HepG2 (cell line): ENCODE measurements around the gene CATSPERB. TPM values are rescaled to one million over a fixed set of nuclear protein-coding genes. Genes with fewer than 3 reads are reported as not detected.

Experiments used
- ATAC-seq: fragments of 200-7000 bp; cut with Tn5 transposase; 3 replicates; pipeline ENCODE4 v1.9.1; 2020; ENCODE audit warnings: mild to moderate bottlenecking, moderate library complexity
- BruUV-seq: library from RNA; stranded (reverse); fragments of 400-500 nt; replicated peaks from 2 replicates; lab custom pipeline; 2021; lab: Mats Ljungman, UMichigan
- CTCF ChIA-PET: fragments of 300-600 bp; formaldehyde crosslinking; extraction: SDS; loops from one replicate; lab custom pipeline; 2021; ENCODE audit warnings: low total read pairs, inconsistent platforms, low intra/inter-chr PET ratio; lab: Yijun Ruan, JAX
- POLR2A ChIA-PET: fragments of 350-600 bp; sonication (Branson Sonifier 250); formaldehyde crosslinking; loops from one replicate; lab custom pipeline; 2020; ENCODE audit warnings: antibody characterized with exemption, inconsistent platforms; lab: Yijun Ruan, JAX
- DNase-seq: peaks from one replicate; pipeline ENCODE4 v3.0.0-alpha.2; 2015; ENCODE audit warnings: low spot score
- FAIRE-seq: peaks from 3 replicates; lab custom pipeline; 2011; peaks lifted over from hg19 to GRCh38; lab: Jason Lieb, UNC
- H2AFZ ChIP-seq: one replicate; pipeline ENCODE4 v1.6.1; 2011; ENCODE audit warnings: low read length, inconsistent platforms
- H3K27ac ChIP-seq: fragments of 300-600 bp; 3 replicates; pipeline ENCODE4 v1.8.0; 2011; ENCODE audit warnings: mixed run types, mild to moderate bottlenecking, mixed read lengths, low read length, inconsistent platforms; ENCODE audit not compliant: insufficient read depth; ENCODE audit errors: extremely low read length
- H3K27me3 ChIP-seq, 2 experiments: fragments of 200-600 bp in 1 of 2; 2 replicates in 1 of 2; 3 replicates in 1 of 2; pipeline versions ENCODE4 v1.6.0 to v1.8.0; 2011; ENCODE audit warnings: low read length in 2 of 2, mild to moderate bottlenecking in 2 of 2, moderate library complexity in 2 of 2, inconsistent platforms in 1 of 2; ENCODE audit not compliant: insufficient read depth in 2 of 2, control insufficient read depth in 1 of 2
- H3K36me3 ChIP-seq, 2 experiments: fragments of 200-600 bp in 1 of 2; replicated peaks in 1 of 2; 2 replicates in 1 of 2; 3 replicates in 1 of 2; pipeline versions ENCODE4 v1.5.1 to v1.8.0; 2011; ENCODE audit warnings: low read length in 2 of 2, inconsistent platforms in 1 of 2; ENCODE audit not compliant: insufficient read depth in 2 of 2, control insufficient read depth in 1 of 2
- H3K4me1 ChIP-seq: 2 replicates; pipeline ENCODE4 v1.5.1; 2012; ENCODE audit warnings: low read length, inconsistent platforms; ENCODE audit not compliant: insufficient read depth
- H3K4me2 ChIP-seq: 2 replicates; pipeline ENCODE4 v1.6.0; 2011; ENCODE audit warnings: low read depth, low read length, inconsistent platforms
- H3K4me3 ChIP-seq, 3 experiments: fragments of 200-600 bp in 1 of 3; sonication (generic), shearing (Covaris generic) in 1 of 3; replicated peaks in 1 of 3; 2 replicates each; pipeline ENCODE4 v1.5.1; 2011 to 2016; ENCODE audit warnings: low read length in 3 of 3, inconsistent platforms in 2 of 3, low read depth in 2 of 3, mild to moderate bottlenecking in 2 of 3, control low read depth in 1 of 3, mixed read lengths in 1 of 3; ENCODE audit not compliant: insufficient read depth in 1 of 3
- H3K79me2 ChIP-seq: one replicate; pipeline ENCODE4 v1.6.1; 2011; ENCODE audit warnings: low read length, inconsistent platforms; ENCODE audit not compliant: insufficient read depth
- H3K9ac ChIP-seq: 2 replicates; pipeline ENCODE4 v1.6.0; 2011; ENCODE audit warnings: mild to moderate bottlenecking, low read depth, low read length, inconsistent platforms; ENCODE audit not compliant: insufficient read depth
- H3K9me3 ChIP-seq: 2 replicates; pipeline ENCODE4 v1.5.1; 2012; ENCODE audit warnings: mild to moderate bottlenecking, low read length
- H4K20me1 ChIP-seq: 2 replicates; pipeline ENCODE4 v1.6.0; 2011; ENCODE audit warnings: inconsistent platforms, mild to moderate bottlenecking, low read length, moderate library complexity; ENCODE audit not compliant: insufficient read depth
- MEIS2 ChIP-seq: sonication (generic); formaldehyde crosslinking; IDR thresholded peaks from 2 replicates; pipeline ENCODE4 v1.9.0; 2021; ENCODE audit warnings: mild to moderate bottlenecking, missing genetic modification reagents
- NBN ChIP-seq: fragments of 450-650 bp; conservative IDR thresholded peaks from 2 replicates; pipeline ENCODE4 v1.6.1; 2017
- NFE2L2 ChIP-seq: fragments of 150-350 bp; IDR thresholded peaks from 2 replicates; pipeline ENCODE4 v1.6.1; 2014; ENCODE audit warnings: low read length
- PCBP1 ChIP-seq: fragments of 200-400 bp; formaldehyde crosslinking; IDR thresholded peaks from 2 replicates; pipeline ENCODE4 v1.6.1; 2017; ENCODE audit warnings: mild to moderate bottlenecking, low read depth, low read length, borderline replicate concordance
- ZNF275 ChIP-seq: sonication (generic); formaldehyde crosslinking; IDR thresholded peaks from 2 replicates; pipeline ENCODE4 v1.8.0; 2022; ENCODE audit warnings: missing genetic modification reagents, mild to moderate bottlenecking, inconsistent platforms, borderline replicate concordance
- ZNF615 ChIP-seq: sonication (generic); formaldehyde crosslinking; IDR thresholded peaks from 2 replicates; pipeline ENCODE4 v1.5.0; 2020; ENCODE audit warnings: mild to moderate bottlenecking, missing genetic modification reagents, borderline replicate concordance
- WGBS: methylation state at CpG from one replicate; pipeline ENCODE4 v1.1.6; 2017; ENCODE audit warnings: low lambda C conversion rate; 5-methylcytosine and 5-hydroxymethylcytosine counted together
- in situ Hi-C: cut with HindIII; loops from 2 replicates; pipeline ENCODE4 v1.10.0; 2017; ENCODE audit warnings: low pct_unique_long_range_greater_than_20kb; ENCODE audit not compliant: extremely low pct_ligation_motif_present
- intact Hi-C: fragments of 100-400 bp; cut with micrococcal nuclease; formaldehyde crosslinking; loops from one replicate; pipeline ENCODE4 v1.10.0; 2022; ENCODE audit not compliant: unreplicated experiment
- polyA plus RNA-seq, 8 experiments: library from polyadenylated mRNA; depleted of rRNA in 3 of 8; stranded (reverse) in 7 of 8; unstranded in 1 of 8; fragments of >200 nt; fragmentation: Illumina TruSeq in 4 of 8; extraction: Trizol in 4 of 8; gene quantifications; 2 replicates each; pipeline versions ENCODE4 v1.2.1 to v1.2.3, GENCODE V29; 2011 to 2016; ENCODE audit warnings: low read depth in 4 of 8, missing spikeins in 1 of 8, mixed read lengths in 1 of 8; ENCODE audit not compliant: insufficient read depth in 1 of 8
- total RNA-seq, 5 experiments: library from RNA; depleted of rRNA; stranded (reverse); fragments of >200 nt; fragmentation: Illumina TruSeq; extraction: Trizol; gene quantifications; 2 replicates each; pipeline ENCODE4 v1.2.3, GENCODE V29; 2016; ENCODE audit warnings: low read depth in 1 of 5
- TF ChIP-seq, protein P1 (sequence below): sonication (generic); formaldehyde crosslinking; IDR thresholded peaks from 2 replicates; pipeline ENCODE4 v1.8.0; 2023; ENCODE audit warnings: mild to moderate bottlenecking, missing genetic modification reagents

Gene CATSPERB
- total and polyA plus RNA-seq, 2 of the 13 experiments (the other 11 are each of a cell fraction or from before 2014, with no cell fraction given): not detected

DNA sequence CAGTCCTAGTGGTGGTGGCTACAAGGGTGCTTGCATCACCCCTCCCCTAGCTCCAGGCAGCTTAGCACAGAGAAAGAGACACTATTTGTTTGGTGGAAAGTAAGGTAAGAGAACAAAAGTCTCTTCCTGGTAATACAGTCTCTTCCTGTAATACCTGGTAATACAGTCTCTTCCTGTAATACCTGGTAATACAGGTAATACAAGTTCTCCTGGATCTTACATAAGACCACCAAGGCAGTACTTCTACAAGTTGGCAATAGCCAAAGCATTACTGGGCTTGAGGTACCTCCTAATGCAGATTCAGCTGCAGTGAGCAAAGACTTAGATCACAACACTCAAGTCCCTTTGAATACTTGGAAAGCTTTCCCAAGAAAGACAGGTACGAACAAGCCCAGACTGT, 77.0 kb downstream of the CATSPERB start (continued):
- TF ChIP-seq, protein P1, sequence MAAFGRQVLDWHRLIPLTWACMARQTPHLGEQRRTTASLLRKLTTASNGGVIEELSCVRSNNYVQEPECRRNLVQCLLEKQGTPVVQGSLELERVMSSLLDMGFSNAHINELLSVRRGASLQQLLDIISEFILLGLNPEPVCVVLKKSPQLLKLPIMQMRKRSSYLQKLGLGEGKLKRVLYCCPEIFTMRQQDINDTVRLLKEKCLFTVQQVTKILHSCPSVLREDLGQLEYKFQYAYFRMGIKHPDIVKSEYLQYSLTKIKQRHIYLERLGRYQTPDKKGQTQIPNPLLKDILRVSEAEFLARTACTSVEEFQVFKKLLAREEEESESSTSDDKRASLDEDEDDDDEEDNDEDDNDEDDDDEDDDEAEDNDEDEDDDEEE (CRISPR knock-in tag): no peak
- TF ChIP-seq, all 625 proteins: peak for 0

GRCh38 chr14:91653451-91653850, 78.4 kb downstream of the CATSPERB start:
- TF ChIP-seq NBN (no peak), ZNF275 (CRISPR knock-in tag) (no peak), MEIS2 (CRISPR knock-in tag) (no peak), NFE2L2 (no peak), ZNF615 (CRISPR knock-in tag) (no peak), PCBP1 (no peak)
- H3K4me1 ChIP-seq: no peaks in the 10 kb centered on the region
- no peaks in the 10 kb centered on the region for H4K20me1 ChIP-seq
- BruUV-seq: no TSS peak
- H3K9ac ChIP-seq: no peak overlapping the region
- in situ Hi-C loops: loop anchor here (25.0 kb wide), 1 partner anchor 259 kb away; no protein-coding TSS in a partner anchor
- ATAC-seq (no peak), DNase-seq (no peak), FAIRE-seq (no peak)
- H2AFZ ChIP-seq: no peak overlapping the region
- H3K27ac ChIP-seq: no peak overlapping the region
- WGBS: 15% methylated on average over 2 of the region's 2 CpGs
- H3K79me2 ChIP-seq: no peaks in the 10 kb centered on the region
- H3K4me2 ChIP-seq: no peak overlapping the region
- H3K9me3 ChIP-seq: no peaks in the 10 kb centered on the region
- POLR2A ChIA-PET: no interaction called here
- intact Hi-C loops: loop anchor here (5.0 kb wide), 2 partner anchors 259 to 344 kb away; no protein-coding TSS in a partner anchor
- H3K27me3 ChIP-seq: no peaks in the 10 kb centered on the region
- no peaks in the 10 kb centered on the region for H3K36me3 ChIP-seq
- CTCF ChIA-PET: no interaction called here
- no peak overlapping the region for H3K4me3 ChIP-seq
